ENCODE results near the gene CFL1.

CFL1 gene

DNA sequence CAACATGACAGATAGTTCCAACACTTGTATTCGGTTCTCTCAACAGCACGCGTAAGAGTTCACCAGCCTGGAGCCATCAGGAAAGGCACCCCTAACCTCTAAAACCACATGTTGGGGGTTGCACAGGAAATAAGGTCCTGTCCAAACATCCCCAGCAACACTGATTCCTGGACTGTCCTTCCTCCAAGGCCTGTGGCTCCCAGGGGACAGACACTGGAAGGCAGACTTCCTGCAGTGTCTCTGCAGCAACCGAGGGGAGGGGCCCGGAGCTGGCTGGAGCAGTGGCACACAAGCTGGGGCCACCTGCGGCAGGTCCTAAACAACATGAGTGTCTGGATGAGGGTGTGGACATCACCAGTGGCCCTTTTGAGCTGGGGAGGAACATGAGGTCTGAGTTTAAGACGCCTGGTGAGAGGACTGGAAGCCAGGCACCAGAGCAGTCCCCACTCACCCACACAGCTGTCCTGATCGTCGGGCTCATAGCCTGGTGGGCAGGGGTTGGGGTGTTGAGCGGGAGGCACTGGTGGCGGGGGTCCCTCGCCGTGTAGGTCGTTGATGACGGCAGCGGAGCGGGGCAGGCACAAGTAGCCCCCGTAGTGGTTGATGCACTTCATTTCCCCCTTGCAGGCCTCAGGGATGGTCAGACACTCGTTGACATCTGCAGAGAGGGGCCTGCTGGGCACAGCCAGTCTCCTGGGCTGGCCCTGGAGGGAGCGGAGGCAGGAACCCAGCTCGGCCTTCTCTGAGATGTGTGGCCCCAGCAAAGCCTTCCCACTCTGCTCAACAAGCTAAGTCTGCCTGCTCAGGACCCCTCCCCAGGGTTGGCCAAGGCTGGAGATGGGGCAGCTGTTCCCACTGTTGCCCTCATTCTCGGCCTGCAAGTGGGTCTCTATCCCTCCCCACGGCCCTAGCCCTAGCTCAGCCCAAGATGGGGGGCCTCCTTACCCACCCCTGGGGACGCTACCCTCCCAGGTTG is 13.0 kb upstream of the CFL1 start:
- DNase-seq (ENCODE audit: low read depth in 3 of 3): no peak

DNA sequence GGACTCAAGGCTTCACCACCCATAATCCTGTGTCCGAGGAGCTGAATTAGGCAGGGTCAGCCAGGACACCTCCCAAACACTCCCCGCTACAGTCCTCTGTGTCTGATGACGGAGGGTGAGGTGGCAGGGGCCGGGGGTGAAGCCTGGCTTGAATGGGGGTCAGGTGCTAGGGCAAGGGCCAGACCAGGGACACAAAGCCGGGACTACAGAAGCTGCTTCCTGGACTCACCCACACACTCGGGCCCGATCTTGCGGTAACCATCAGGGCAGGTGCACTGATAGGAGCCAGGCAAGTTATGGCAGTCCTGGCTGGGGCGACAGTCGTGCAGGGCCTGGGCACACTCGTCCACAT is 12.3 kb upstream of the CFL1 start:
- DNase-seq (ENCODE audit: low read depth in 3 of 3): no peak

DNA sequence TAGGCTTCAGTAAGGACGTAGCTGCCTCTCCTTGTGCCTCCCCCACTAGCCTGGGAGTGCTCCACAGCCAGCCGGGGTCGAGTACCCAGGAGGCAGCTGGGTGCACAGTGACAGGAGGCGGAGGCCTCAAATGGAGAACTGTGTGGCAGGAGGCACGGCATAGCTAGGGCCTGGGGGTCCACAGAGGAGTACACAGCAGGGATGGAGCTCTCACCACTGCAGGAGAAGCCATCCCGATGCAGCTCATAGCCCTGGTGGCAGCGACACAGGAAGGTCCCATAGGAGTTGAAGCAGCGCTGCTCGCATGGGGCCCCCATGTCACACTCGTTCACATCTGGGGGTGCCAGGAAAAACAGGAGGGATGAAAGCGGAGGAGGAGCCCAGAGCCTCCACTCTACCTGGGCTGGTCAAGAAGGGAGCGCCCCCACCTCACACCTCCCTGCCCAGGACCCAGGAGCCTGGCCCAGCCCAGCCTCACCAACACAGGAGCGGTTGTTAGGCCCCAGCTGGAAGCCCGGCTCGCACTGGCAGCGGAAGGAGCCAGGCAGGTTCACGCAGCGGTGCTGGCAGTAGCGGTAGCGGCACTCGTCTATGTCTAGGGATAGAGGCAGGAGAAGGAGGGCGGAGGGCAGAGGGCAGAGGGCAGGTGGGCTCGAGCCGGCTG is 11.8 kb upstream of the CFL1 start:
- DNase-seq (ENCODE audit: low read depth in 3 of 3): no peak

DNA sequence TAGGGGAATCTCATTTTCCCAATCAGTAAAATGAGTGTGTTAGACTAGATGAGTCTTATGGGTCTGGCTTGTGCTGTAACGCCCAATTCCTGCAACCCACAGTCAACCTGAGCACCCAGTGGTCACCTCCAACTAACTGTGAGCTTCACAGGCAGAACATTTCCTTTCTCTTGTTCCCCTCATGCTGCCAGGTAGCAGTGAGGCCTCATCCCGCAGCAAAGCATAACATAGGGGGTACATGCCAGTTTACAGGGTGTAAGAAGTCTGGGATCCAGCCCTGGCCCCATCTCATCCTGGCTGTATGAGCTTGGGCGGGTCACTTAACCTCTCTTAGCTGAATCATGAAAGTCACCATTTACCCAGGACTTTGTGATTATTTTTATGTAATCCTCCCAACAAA is 10.9 kb upstream of the CFL1 start:
- DNase-seq (ENCODE audit: low read depth in 3 of 3): no peak

DNA sequence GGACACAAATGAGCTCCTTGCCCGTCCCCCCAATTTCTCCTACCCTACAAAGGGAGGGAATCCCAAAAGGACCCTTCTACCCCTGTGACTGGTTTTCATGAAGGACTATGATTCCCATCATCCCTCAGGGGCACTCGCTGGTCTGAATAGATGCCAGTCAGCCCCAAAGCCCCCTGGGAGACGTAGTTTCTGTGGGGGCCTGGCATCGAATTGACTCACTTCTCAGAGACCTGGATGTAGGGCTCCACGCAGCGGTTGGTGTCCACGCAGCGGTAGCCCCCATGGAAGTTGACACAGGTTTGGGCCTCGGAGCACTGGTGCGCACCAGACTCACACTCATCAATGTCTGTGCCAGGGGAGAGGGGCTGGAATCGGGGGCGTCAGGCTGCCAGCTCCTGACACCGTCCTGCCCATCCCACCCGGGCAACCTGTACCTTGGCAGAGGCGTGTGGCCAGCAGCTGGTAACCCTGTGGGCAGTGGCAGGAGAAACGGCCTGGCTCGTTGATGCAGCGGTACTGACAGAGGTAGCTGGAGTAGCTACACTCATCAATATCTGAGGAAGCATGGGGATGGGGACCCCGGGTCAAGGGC is 10.2 kb upstream of the CFL1 start:
- no peak for DNase-seq (ENCODE audit: low read depth in 3 of 3)

DNA sequence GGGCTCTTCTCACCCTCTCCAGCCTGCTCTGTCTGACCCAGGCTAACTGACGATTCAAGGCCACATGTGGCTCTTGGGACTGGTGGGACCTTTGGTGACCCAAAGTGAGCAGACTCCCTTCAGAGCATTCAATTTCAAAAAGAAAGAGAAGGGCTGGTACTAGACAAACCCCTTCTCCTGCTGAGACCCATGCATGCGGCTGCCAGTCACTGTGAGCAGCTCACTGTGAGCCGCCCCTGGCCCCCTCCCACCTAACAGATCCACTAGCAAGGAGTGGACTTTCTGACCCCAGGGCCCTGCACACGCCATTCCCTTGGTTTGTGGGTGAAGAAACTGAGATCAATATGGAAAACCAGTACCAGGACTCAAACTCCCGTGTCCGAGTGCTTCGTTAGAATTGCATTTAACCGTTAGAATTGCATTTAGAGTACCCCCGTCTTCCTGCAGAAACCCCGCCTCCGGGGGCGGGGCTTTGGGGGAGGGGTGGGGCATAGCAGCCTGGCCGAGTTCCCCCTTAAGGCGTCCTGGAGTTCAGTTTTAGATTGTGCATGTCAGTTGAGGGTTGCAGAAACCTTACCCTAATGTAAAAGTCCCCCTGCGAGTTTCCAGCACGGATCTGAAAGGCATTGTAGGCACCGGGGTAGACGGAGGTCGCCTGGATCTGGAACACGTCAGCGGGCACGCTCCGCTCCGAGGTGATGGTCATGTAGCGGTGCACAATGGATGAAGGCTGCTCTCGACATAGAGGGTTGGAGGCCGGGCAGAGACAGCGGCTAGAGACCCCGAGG is 9.5 kb upstream of the CFL1 start:
- DNase-seq (ENCODE audit: low read depth in 3 of 3): no peak

DNA sequence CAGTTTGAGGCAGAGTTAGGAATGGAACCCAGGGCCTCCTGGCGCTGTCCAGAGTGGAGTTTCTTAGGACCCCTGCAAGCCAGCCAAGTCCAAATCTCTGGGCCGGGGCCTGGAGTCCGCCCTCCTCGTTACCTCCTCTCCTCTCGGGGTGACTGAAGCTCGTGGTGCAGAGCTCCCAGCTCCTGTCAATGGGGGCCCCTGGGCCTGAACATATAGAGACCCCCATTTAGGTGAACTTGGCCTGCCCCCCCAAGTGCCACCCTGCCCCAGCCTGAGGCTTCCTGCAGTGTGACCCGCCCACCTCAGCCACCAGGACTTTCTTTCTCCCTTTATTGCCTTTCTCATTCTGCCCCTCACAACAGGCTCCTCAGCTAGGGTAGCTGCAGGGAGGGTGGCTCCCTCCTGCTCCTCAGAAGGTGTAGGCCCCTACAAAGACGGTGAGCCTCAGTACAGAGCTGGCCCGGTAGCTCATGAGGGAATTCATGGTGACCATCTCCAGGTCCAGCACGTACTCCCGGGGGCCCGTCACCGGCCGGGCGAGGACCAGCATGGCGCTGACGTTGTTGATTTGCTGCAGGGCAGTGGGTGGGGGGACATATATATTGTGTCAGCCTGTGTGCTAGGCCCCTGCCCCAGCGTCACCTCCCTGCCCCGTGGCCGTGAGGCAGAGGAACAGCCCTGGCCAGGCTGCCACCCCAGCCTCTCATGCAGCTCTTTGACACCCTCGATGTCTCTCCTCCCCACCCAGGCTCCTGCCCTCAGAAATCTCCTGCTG is 8.7 kb upstream of the CFL1 start:
- DNase-seq (ENCODE audit: low read depth in 3 of 3): no peak

DNA sequence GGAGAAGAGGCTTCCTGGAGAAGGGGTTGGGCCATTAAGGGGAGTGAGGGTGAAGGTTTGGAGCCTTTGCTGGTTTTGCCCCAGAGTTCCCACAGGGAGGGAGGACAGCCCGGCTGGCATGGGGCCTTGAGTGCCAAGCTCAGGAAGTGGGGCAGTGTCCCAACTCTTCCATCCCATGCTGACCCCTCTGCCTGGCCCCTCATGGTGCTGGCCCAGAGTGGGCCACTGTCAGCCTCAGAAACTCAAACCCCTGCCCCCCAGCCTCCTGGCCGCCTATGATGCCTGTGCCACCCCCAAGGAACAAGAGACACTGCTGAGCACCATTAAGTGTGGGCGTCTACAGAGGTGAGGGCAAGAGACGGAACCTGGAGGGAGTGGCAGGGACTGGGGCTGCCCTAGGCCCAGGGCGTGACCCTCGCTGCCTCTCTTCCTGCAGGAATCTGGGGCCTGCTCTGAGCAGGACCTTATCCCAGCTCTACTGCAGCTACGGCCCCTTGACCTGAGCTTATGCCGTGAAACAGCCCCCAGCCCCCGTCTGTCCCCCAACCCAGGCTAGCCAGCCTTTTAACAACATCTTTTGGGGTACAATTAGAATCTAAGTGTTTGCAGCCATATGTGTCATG is 7.7 kb upstream of the CFL1 start:
- no peak for DNase-seq (ENCODE audit: low read depth in 3 of 3)

DNA sequence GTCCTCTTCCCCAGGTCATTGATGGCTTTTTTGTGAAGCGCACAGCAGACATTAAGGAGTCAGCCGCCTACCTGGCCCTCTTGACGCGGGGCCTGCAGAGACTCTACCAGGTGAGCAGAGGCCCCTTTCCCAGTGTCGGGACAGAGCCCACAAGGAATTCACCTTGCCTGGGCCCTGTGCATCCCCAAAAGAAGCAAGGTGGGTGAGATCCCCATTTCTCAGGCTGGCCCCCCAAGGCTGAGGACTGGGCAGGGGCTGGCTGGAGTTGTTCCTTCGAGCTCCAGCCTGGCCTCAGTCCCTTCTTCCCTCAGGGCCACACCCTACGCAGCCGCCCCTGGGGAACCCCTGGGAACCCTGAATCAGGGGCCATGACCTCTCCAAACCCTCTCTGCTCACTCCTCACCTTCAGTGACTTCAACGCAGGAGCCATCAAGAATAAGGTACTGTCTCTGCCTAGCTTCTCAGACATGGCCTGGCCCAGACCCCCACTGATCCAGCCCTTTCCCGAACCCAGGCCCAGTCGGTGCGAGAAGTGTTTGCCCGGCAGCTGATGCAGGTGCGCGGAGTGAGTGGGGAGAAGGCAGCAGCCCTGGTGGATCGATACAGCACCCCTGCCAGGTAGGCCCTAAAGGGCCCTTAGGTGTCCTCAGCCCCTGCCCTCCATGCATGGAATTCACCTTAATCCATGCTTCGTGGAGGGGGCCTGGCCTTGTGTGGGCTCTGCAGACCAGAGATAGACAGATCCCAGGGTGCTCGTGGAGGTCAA is 6.9 kb upstream of the CFL1 start:
- no peak for DNase-seq (ENCODE audit: low read depth in 3 of 3)

DNA sequence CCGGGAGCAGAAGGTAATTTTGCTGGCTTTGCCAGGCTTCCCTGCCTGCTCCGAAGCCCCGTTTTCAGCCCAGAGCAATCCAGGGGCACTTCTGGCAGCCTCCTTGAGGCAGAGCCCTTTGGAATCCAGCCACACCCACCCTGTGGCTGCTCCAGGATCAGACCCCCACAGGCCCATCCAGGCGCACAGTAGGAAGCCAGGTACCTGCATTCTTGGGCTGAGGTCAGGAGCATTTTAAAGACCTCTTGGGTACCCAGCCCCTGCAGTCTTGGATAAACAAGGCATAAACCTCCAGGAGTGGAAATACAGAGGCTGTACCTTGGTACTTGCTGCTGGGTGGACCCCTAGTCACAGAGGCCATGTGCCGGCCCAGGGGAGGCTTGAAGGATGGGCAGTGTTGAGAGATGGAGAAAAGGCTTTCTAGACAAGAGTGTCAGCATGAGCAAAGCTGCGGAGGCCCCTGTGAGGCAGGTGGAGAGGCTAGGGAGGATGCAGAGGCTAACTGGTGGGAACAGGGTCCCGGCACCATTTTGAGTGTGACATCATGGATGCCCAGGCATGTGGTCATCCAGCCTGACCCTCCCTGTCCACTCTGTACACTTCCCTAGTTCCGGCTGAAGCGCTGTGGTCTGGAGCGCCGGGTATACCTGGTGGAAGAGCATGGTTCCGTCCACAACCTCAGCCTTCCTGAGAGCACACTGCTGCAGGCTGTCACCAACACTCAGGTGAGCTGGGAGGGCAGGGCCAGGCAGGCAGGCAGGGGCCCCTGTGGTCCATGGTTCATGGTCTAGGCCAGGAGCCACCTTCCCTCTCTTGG is 6.1 kb upstream of the CFL1 start:
- no peak for DNase-seq (ENCODE audit: low read depth in 3 of 3)

DNA sequence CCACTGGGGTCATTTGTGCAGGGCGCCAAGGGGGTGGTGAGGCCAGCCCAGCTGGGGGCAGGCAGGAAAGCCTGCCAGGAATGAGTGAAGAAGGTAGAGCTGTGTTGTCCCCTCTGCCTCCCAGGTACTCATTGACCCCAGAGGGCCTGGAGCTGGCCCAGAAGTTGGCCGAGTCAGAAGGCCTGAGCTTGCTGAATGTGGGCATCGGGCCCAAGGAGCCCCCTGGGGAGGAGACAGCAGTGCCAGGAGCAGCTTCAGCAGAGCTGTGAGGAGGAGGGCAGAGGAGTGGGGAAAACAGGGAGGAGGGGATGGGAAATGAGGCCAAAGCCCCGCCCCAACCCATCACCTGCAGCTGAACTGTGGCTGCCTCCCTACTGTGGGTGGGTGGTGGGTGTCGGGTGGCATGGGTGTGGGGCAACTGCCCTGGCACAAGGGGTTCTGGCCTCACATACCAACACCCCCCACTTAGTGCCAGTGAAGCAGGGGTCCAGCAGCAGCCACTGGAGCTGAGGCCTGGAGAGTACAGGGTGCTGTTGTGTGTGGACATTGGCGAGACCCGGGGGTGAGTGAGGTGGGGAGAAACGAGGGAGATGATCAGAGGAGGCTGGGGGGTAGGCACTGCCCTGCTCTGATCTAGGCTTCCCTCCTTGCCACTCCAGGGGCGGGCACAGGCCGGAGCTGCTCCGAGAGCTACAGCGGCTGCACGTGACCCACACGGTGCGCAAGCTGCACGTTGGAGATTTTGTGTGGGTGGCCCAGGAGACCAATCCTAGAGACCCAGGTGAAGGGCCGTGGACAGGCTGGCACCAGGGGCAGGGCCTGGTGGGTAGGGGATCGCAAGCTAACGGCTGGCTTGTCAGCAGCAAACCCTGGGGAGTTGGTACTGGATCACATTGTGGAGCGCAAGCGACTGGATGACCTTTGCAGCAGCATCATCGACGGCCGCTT is 5.2 kb upstream of the CFL1 start:
- no peak for DNase-seq (ENCODE audit: low read depth in 3 of 3)

DNA sequence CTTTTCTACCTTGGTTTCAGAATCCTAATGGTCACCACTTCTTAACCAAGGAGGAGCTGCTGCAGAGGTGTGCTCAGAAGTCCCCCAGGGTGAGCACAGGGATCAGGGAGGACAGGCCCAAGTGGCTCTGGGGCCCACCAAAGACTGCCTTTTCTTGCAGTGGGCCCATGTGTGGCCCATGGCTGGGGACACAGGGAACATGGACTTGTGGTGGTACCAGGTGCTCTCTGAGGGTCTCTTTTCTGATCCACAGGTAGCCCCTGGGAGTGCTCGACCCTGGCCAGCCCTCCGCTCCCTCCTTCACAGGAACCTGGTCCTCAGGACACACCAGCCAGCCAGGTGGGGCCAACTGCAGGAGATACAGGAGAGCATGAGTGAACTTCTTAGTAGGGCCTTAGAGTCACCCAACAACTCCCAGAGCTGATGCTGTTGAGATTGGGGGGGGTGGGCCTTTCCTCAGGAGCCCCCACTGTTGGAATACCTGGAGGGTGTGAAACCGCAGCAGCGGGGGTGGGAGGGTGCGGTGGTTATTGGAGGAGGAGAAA is 4.3 kb upstream of the CFL1 start:
- no peak for DNase-seq (ENCODE audit: low read depth in 3 of 3)

DNA sequence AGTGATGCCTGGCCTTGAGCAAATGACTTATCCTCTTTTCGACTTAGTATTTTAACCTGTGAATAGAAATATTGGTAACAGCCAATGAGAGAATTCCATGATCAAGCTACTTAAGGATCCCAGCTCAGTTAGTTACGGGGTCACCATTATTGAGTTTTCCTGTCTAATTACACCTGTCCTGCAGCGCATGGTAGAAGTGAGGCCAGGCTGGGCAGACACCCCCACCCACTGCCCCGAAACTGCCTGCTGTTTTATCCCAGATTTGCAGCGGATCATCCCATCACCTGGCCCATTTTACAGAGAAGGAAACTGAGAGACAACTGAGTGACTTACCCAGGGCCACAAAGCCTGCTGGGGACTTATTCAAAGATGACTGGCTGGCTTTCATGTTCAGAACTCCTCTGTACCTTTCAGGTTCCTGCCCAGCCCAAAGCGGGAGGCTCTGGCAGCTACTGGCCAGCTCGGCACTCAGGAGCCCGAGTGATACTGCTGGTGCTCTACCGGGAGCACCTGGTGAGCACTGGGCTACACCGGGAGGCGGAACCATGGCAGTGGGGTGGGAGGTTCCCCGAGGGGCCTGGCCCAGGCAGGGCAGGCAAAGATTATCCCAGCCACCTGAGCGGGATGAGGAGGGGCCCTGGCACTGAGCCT is 3.7 kb upstream of the CFL1 start:
- DNase-seq (ENCODE audit: low read depth in 3 of 3): no peak

DNA sequence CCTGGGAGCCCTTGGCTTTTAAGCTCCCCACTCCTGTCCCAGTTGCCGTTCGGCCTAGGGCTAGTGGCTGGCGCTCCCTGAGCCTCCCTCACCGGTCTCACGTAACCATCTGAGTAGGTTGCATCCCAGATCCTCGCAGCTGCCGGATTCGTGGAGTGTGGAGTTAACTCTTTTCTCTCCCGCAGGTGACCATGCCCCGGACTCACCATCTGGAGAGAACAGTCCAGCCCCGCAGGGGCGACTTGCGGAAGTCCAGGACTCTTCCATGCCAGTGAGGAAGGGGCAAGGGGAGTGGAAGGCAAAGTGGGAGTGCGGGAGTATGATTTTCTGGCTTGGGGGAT is 3.2 kb upstream of the CFL1 start:
- no peak for DNase-seq (ENCODE audit: low read depth in 3 of 3)

DNA sequence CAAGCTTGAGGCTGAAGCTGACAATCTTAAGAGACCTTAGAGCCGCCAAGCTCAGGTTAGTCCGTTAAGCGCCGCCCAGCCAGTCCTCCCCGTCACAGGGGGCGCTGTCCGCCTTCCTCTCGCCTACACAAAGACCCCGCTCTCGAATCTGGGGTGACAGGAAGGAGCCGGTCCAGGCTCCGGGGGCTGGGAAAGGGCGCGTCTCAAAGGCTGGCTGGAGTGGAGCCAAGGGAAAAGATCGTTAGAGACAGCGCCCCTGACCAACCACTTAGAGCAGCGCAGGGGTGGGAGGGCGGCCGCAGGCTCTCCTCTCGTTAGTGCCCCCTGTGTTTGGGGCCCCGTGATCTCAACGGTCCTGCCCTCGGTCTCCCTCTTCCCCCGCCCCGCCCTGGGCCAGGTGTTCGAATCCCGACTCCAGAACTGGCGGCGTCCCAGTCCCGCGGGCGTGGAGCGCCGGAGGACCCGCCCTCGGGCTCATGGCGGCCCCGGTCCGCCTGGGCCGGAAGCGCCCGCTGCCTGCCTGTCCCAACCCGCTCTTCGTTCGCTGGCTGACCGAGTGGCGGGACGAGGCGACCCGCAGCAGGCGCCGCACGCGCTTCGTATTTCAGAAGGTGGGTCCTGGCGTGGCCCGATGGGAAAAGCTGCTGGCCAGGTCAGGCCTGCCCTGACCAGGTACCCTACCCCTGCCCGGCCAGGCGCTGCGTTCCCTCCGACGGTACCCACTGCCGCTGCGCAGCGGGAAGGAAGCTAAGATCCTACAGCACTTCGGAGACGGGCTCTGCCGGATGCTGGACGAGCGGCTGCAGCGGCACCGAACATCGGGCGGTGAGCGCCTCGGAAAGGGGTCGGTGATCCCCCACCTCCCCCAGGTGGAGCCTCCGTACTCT is 2.5 kb upstream of the CFL1 start, which contains the start of gene MUS81:
Gene MUS81 (plus strand): TSS at position 156 of the 887 bp plus-strand sequence. CDS start 321 bp downstream, at position 477.
- peak; percentile 89 to 93 (median 92) for DNase-seq (ENCODE audit: low read depth in 3 of 3)

DNA sequence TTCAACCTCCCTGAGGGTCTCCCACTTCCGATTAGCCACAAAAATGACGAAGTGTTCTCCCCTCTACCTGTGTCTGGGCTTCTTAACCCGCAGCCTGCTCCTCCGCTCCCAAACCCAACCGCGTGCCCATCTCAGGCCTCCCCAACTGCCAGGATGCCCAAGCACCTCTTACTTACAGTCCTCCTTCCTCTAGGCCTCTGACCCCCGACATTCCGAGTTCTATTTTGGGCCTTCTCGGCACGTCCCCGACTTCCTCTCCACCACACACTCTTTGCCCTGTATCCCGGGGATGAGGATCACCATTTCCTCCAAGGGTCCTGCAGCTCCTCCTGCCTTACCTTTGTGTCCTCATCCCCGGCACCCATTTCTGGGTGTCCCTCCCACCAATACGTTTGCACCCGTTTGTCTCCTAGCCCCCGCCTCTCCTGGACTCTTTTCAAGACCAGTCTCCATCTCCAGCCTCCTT is 1.9 kb upstream of the CFL1 start:
- DNase-seq (ENCODE audit: low read depth in 3 of 3): no peak

Data from stimulated activated CD4-positive, alpha-beta T cell treated with anti-CD3 and anti-CD28 coated beads, TNF-alpha, amount 100 ng/mL, for 4 hours (primary cell).